GM23248 (cell line): ENCODE measurements around the gene SH3D21.

Experiments used
- EZH2 ChIP-seq: fragments of 200-600 bp; sonication (generic); IDR thresholded peaks from 2 replicates; pipeline ENCODE4 v1.6.1; 2018; ENCODE audit warnings: antibody characterized with exemption, mild to moderate bottlenecking; ENCODE audit not compliant: insufficient read depth, poor library complexity, severe bottlenecking
- EZH2phosphoT487 ChIP-seq: fragments of 200-600 bp; sonication (generic); IDR thresholded peaks from 2 replicates; pipeline ENCODE4 v1.6.1; 2018; ENCODE audit warnings: antibody characterized with exemption, moderate library complexity, mild to moderate bottlenecking, low read depth; ENCODE audit not compliant: insufficient read depth

DNA sequence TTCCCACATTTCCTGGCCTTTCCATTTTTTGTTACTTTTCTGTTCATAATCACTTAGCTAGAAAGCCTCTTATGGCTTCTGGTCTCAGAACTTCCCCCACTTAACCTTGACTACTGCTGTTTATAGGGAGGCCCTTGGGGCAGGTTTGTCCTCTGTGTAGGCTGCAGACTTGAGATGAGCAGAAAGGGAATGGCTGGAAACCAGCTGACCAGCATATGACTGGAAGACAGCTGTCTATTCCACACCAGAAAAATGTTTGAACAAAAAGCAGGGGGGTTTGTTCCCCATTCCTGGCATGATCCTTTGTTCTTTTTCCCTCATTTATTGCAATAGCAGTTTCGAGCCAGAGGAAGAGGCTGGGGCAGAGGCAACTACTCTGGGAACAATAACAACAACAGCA lies 4.9 kb upstream of the SH3D21 start:
- TF ChIP-seq EZH2phosphoT487 = no peak
- TF ChIP-seq EZH2 = no peak
